ENCODE results near the gene GLYR1.

GRCh38 chr16:4801051-4801961 is 45.8 kb downstream of the GLYR1 start:
- no peak for TF ChIP-seq POLR2A (IDR thresholded peaks at IDR 0.05)
- no peak for TF ChIP-seq CTCF (IDR thresholded peaks at IDR 0.05)
